Neural cell (in vitro differentiated cells): ENCODE measurements around the gene C10orf105. TPM values are rescaled to one million over a fixed set of nuclear protein-coding genes. Genes with fewer than 3 reads are reported as not detected.

Experiments
- H2AFZ ChIP-seq: fragments of 200-600, 300-800 bp; sonication (generic), shearing (Covaris generic); 2 replicates; pipeline ENCODE4 v1.6.0; 2014; ENCODE audit warnings: low read depth, mild to moderate bottlenecking, antibody characterized with exemption, low read length, moderate library complexity
- H3F3A ChIP-seq: fragments of 200-600 bp; shearing (Covaris generic); 2 replicates; pipeline ENCODE4 v1.6.1; 2016; ENCODE audit warnings: mild to moderate bottlenecking, moderate library complexity, mixed read lengths, antibody characterized with exemption, low read length; ENCODE audit not compliant: insufficient read depth, poor library complexity, severe bottlenecking
- H3K27ac ChIP-seq: fragments of 200-600, 300-800 bp; sonication (generic), shearing (Covaris generic); 2 replicates; pipeline ENCODE4 v1.5.1; 2014; ENCODE audit warnings: mild to moderate bottlenecking, low read length, moderate library complexity
- H3K27me3 ChIP-seq: fragments of 300-800, 200-600 bp; sonication (generic), shearing (Covaris generic); 2 replicates; pipeline ENCODE4 v1.6.0; 2014; ENCODE audit warnings: mild to moderate bottlenecking, low read depth, low read length, moderate library complexity; ENCODE audit not compliant: insufficient read depth
- H3K36me3 ChIP-seq: fragments of 300-800, 200-600 bp; sonication (generic), shearing (Covaris generic); 2 replicates; pipeline ENCODE4 v1.5.1; 2014; ENCODE audit warnings: mild to moderate bottlenecking, antibody characterized with exemption, low read length, moderate library complexity; ENCODE audit not compliant: insufficient read depth
- H3K4me2 ChIP-seq: fragments of 300-800, 200-600 bp; sonication (generic), shearing (Covaris generic); 2 replicates; pipeline ENCODE4 v1.6.0; 2014; ENCODE audit warnings: mild to moderate bottlenecking, low read length
- H3K4me3 ChIP-seq: fragments of 300-800, 200-600 bp; sonication (generic), shearing (Covaris generic); 2 replicates; pipeline ENCODE4 v1.5.1; 2014; ENCODE audit warnings: mild to moderate bottlenecking, low read length, moderate library complexity
- H3K79me2 ChIP-seq: fragments of 200-600 bp; shearing (Covaris generic); replicated peaks from 2 replicates; pipeline ENCODE4 v1.6.0; 2014; ENCODE audit warnings: mild to moderate bottlenecking, low read length, moderate library complexity; ENCODE audit not compliant: insufficient read depth
- H3K9ac ChIP-seq: fragments of 300-800, 200-600 bp; sonication (generic), shearing (Covaris generic); 2 replicates; pipeline ENCODE4 v1.6.1; 2016; ENCODE audit warnings: mild to moderate bottlenecking, low read length, mixed read lengths
- H3K9me2 ChIP-seq: fragments of 200-600 bp; shearing (Covaris generic); 2 replicates; pipeline ENCODE4 v1.6.1; 2016; ENCODE audit warnings: mild to moderate bottlenecking, low read length, mixed read lengths; ENCODE audit not compliant: insufficient read depth
- H3K9me3 ChIP-seq: fragments of 200-600, 300-800 bp; sonication (generic), shearing (Covaris generic); 2 replicates; pipeline ENCODE4 v1.6.1; 2016; ENCODE audit warnings: mild to moderate bottlenecking, mixed run types, low read length, moderate library complexity, mixed read lengths
- H4K20me1 ChIP-seq: fragments of 200-600 bp; shearing (Covaris generic); 2 replicates; pipeline ENCODE4 v1.6.1; 2016; ENCODE audit warnings: mild to moderate bottlenecking, mixed run types; ENCODE audit not compliant: insufficient read depth
- EP300 ChIP-seq: fragments of 450-650 bp; conservative IDR thresholded peaks from 2 replicates; pipeline ENCODE4 v1.6.1; 2014; ENCODE audit warnings: antibody characterized with exemption, mild to moderate bottlenecking, moderate library complexity; ENCODE audit not compliant: poor library complexity, severe bottlenecking
- EZH2 ChIP-seq: fragments of 200-600, 300-800 bp; shearing (Covaris generic), sonication (generic); IDR thresholded peaks from 2 replicates; pipeline ENCODE4 v1.6.1; 2014; ENCODE audit warnings: antibody characterized with exemption, low read length, borderline replicate concordance, mild to moderate bottlenecking; ENCODE audit not compliant: insufficient read depth, poor library complexity, severe bottlenecking
- MXI1 ChIP-seq: fragments of 450-650 bp; conservative IDR thresholded peaks from 2 replicates; pipeline ENCODE4 v1.6.1; 2014; ENCODE audit warnings: antibody characterized with exemption, mild to moderate bottlenecking; ENCODE audit not compliant: poor library complexity, severe bottlenecking
- POLR2AphosphoS5 ChIP-seq: IDR thresholded peaks from 2 replicates; pipeline ENCODE4 v1.6.1; 2012
- RAD21 ChIP-seq: fragments of 450-650 bp; conservative IDR thresholded peaks from 2 replicates; pipeline ENCODE4 v1.6.1; 2014; ENCODE audit warnings: antibody characterized with exemption, mild to moderate bottlenecking, moderate library complexity
- SMC3 ChIP-seq: fragments of 450-650 bp; conservative IDR thresholded peaks from 2 replicates; pipeline ENCODE4 v1.6.1; 2014; ENCODE audit warnings: antibody characterized with exemption, mild to moderate bottlenecking, moderate library complexity; ENCODE audit not compliant: poor library complexity
- TAF1 ChIP-seq: IDR thresholded peaks from 2 replicates; pipeline ENCODE4 v1.6.1; 2012; ENCODE audit warnings: low read depth
- polyA plus RNA-seq: library from polyadenylated mRNA; depleted of rRNA; stranded (reverse); fragments of >200 nt; gene quantifications from 2 replicates; pipeline ENCODE4 v1.2.3, GENCODE V29; 2014
- TF ChIP-seq, protein P1 (sequence below): fragments of 450-650 bp; IDR thresholded peaks from 2 replicates; pipeline ENCODE4 v1.5.1; 2014; ENCODE audit warnings: antibody characterized with exemption, mild to moderate bottlenecking, moderate library complexity; ENCODE audit not compliant: poor library complexity, severe bottlenecking
- TF ChIP-seq, protein P2 (sequence below): IDR thresholded peaks from 2 replicates; pipeline ENCODE4 v1.6.1; 2012; ENCODE audit warnings: borderline replicate concordance

Gene C10orf105
- polyA plus RNA-seq, 1 donor from 2014 or later, result 0.11 TPM

- no peak overlapping the region for H3K9ac ChIP-seq
These were observed 29.4 kb downstream of the C10orf105 start for GRCh38 chr10:71690094-71690720.

DNA sequence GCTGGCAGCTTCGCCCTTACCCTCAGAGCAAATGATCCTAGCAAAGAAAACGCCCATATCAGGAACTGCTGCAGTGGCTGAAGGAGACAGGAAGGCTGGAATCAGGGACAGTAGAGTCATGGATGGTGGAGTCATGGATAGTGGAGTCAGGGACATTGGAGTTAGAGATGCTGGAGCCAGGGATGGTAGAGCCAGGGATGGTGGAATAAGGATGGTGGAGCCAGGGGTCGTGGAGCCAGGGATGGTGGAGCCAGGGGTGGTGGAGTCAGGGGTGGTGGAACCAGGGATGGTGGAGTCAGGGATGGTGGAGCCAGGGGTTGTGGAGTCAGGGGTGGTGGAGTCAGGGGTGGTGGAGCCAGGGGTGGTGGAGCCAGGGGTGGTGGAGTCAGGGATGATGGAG lies 31.3 kb downstream of the C10orf105 start:
- no peaks in the 10 kb centered on the region for H3K9me3 ChIP-seq
- no peaks in the 10 kb centered on the region for H3K9me2 ChIP-seq
- no peaks in the 10 kb centered on the region for H3F3A ChIP-seq
- no peak for TF ChIP-seq RAD21
- no peak for TF ChIP-seq MXI1
- TF ChIP-seq SMC3, result no peak
- TF ChIP-seq EP300, result no peak
- TF ChIP-seq, protein P1, sequence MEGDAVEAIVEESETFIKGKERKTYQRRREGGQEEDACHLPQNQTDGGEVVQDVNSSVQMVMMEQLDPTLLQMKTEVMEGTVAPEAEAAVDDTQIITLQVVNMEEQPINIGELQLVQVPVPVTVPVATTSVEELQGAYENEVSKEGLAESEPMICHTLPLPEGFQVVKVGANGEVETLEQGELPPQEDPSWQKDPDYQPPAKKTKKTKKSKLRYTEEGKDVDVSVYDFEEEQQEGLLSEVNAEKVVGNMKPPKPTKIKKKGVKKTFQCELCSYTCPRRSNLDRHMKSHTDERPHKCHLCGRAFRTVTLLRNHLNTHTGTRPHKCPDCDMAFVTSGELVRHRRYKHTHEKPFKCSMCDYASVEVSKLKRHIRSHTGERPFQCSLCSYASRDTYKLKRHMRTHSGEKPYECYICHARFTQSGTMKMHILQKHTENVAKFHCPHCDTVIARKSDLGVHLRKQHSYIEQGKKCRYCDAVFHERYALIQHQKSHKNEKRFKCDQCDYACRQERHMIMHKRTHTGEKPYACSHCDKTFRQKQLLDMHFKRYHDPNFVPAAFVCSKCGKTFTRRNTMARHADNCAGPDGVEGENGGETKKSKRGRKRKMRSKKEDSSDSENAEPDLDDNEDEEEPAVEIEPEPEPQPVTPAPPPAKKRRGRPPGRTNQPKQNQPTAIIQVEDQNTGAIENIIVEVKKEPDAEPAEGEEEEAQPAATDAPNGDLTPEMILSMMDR, result no peak
- no peak for TF ChIP-seq TAF1
- no peak for TF ChIP-seq EZH2
- no peak overlapping the region for H3K4me2 ChIP-seq
- H3K36me3 ChIP-seq, result no peaks in the 10 kb centered on the region
- H3K4me3 ChIP-seq, result no peak overlapping the region
- H2AFZ ChIP-seq, result no peak overlapping the region
- no peaks in the 10 kb centered on the region for H4K20me1 ChIP-seq
- H3K9ac ChIP-seq, result no peak overlapping the region
- no peak overlapping the region for H3K27ac ChIP-seq
- H3K27me3 ChIP-seq, result no peaks in the 10 kb centered on the region
- no peaks in the 10 kb centered on the region for H3K79me2 ChIP-seq

More at GRCh38 chr10:71690094-71690720, 29.4 kb downstream of the C10orf105 start:
- Histone ChIP-seq H3K79me2 (no peaks in the 10 kb centered on the region), H3K4me3 (no peak overlapping the region), H3K27ac (no peak overlapping the region), H3K36me3 (no peaks in the 10 kb centered on the region), H4K20me1 (no peaks in the 10 kb centered on the region), H3K9me3 (no peaks in the 10 kb centered on the region), H3K4me2 (no peak overlapping the region), H3K9me2 (no peaks in the 10 kb centered on the region), H2AFZ (no peak overlapping the region), H3F3A (no peaks in the 10 kb centered on the region), H3K27me3 (no peaks in the 10 kb centered on the region)
- TF ChIP-seq POLR2AphosphoS5, result no peak
- no peak for TF ChIP-seq EP300
- no peak for TF ChIP-seq RAD21
- TF ChIP-seq, protein P2, sequence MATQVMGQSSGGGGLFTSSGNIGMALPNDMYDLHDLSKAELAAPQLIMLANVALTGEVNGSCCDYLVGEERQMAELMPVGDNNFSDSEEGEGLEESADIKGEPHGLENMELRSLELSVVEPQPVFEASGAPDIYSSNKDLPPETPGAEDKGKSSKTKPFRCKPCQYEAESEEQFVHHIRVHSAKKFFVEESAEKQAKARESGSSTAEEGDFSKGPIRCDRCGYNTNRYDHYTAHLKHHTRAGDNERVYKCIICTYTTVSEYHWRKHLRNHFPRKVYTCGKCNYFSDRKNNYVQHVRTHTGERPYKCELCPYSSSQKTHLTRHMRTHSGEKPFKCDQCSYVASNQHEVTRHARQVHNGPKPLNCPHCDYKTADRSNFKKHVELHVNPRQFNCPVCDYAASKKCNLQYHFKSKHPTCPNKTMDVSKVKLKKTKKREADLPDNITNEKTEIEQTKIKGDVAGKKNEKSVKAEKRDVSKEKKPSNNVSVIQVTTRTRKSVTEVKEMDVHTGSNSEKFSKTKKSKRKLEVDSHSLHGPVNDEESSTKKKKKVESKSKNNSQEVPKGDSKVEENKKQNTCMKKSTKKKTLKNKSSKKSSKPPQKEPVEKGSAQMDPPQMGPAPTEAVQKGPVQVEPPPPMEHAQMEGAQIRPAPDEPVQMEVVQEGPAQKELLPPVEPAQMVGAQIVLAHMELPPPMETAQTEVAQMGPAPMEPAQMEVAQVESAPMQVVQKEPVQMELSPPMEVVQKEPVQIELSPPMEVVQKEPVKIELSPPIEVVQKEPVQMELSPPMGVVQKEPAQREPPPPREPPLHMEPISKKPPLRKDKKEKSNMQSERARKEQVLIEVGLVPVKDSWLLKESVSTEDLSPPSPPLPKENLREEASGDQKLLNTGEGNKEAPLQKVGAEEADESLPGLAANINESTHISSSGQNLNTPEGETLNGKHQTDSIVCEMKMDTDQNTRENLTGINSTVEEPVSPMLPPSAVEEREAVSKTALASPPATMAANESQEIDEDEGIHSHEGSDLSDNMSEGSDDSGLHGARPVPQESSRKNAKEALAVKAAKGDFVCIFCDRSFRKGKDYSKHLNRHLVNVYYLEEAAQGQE, result no peak
- TF ChIP-seq EZH2, result no peak
- TF ChIP-seq TAF1, result no peak
